ENCODE data around the gene GDF7.

GDF7 gene

GRCh38 chr2:20650393-20650876 lies 16.5 kb upstream of the GDF7 start:
- no peak for TF ChIP-seq ZNF384 (IDR thresholded peaks at IDR 0.05)
- TF ChIP-seq BHLHE40 (IDR thresholded peaks at IDR 0.05; ENCODE audit: borderline replicate concordance) = no peak
- TF ChIP-seq CTBP1 (IDR thresholded peaks at IDR 0.05; ENCODE audit: borderline replicate concordance) = no peak
- no peak for TF ChIP-seq HDGF (IDR thresholded peaks at IDR 0.05; ENCODE audit: borderline replicate concordance)
- no peak for TF ChIP-seq TARDBP (IDR thresholded peaks at IDR 0.05)
- TF ChIP-seq L3MBTL2 (conservative IDR thresholded peaks at IDR 0.05) = no peak
- no peak for TF ChIP-seq SP1 (IDR thresholded peaks at IDR 0.05)
- TF ChIP-seq ELF4 (IDR thresholded peaks at IDR 0.05) = no peak
- TF ChIP-seq FOXM1 (IDR thresholded peaks at IDR 0.05; ENCODE audit: borderline replicate concordance) = no peak
- TF ChIP-seq SUZ12 (IDR thresholded peaks at IDR 0.05) = no peak
- TF ChIP-seq, protein P1, sequence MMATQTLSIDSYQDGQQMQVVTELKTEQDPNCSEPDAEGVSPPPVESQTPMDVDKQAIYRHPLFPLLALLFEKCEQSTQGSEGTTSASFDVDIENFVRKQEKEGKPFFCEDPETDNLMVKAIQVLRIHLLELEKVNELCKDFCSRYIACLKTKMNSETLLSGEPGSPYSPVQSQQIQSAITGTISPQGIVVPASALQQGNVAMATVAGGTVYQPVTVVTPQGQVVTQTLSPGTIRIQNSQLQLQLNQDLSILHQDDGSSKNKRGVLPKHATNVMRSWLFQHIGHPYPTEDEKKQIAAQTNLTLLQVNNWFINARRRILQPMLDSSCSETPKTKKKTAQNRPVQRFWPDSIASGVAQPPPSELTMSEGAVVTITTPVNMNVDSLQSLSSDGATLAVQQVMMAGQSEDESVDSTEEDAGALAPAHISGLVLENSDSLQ (IDR thresholded peaks at IDR 0.05) = no peak
- no peak for TF ChIP-seq FOXK2 (IDR thresholded peaks at IDR 0.05)
- no peak for TF ChIP-seq ARNT (IDR thresholded peaks at IDR 0.05)
- TF ChIP-seq NFRKB (IDR thresholded peaks at IDR 0.05) = no peak
- no peak for TF ChIP-seq LEF1 (IDR thresholded peaks at IDR 0.05; ENCODE audit: borderline replicate concordance)
- DNase-seq (ENCODE audit: extremely low spot score) = peak; percentile 29
- CTCF ChIA-PET = interaction anchor here (0.6 to 2.4 kb wide), 8 partner anchors 8 to 298 kb away, joined by 3 to 20 read pairs (median 4); no protein-coding TSS in a partner anchor
- POLR2A ChIA-PET = interaction anchor here (0.6 to 4.2 kb wide), 9 partner anchors 8 to 299 kb away, joined by 3 to 36 read pairs (median 4); partner anchors contain the start of gene RHOB

DNA sequence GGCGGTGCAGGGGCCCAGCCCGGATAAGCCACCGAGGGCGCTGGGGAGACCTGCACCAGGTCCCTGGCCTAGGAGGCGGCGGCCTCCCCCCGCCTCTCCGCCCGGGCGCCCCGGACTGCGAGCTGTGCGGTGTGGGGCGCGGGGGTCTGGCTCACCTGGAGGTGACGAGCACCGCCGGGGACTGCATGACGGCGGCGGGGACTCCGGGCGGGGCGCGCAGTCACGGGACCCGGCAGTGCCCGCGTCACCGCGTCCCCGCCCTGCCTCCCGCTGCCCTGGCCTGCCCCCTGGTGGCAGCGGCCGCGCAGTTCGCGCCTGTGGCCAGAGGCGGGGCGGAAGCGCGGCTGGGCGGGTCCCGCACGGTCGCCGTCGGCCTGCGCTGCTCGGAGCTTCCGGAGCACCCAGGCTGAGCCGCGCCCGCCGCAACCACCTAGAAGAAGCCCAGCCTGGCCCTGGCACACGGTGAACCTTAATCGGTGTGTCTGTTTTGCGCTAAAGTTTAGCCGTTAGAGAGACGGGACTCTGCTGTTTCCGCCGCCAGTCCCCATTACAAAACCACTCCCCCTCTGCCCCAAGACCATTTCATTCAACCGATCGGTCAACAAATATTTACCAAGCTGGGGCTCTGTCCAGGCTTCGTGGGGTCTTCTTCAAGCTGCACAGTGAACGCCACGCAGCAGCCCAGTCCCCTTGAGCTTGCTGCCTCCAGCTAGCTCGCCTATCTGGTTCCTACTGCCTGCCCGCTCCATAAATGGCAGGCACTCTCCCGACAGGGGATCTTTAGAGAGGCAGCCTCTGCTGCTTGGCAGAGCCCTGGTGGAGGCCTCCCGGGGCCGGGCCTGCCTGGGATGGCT lies 15.8 kb upstream of the GDF7 start, which contains the start of gene HS1BP3:
TSS of gene HS1BP3 (minus strand) at position 222 of the 854 bp plus-strand sequence. CDS start at position 187, 35 bp downstream.
- CTCF ChIA-PET = interaction anchor here (0.5 to 2.4 kb wide), 16 partner anchors 7 to 672 kb away, joined by 3 to 20 read pairs (median 4); partner anchors contain the start of gene RHOB
- peak; percentile 96 for DNase-seq (ENCODE audit: extremely low spot score)
- TF ChIP-seq SUZ12 (IDR thresholded peaks at IDR 0.05) (no peak), SP1 (IDR thresholded peaks at IDR 0.05) (no peak), FOXM1 (IDR thresholded peaks at IDR 0.05; ENCODE audit: borderline replicate concordance) (no peak), FOXA1 (IDR thresholded peaks at IDR 0.05) (no peak), L3MBTL2 (conservative IDR thresholded peaks at IDR 0.05) (no peak), NFRKB (IDR thresholded peaks at IDR 0.05) (no peak), BHLHE40 (IDR thresholded peaks at IDR 0.05; ENCODE audit: borderline replicate concordance) (no peak), FOXK2 (IDR thresholded peaks at IDR 0.05) (no peak), HDGF (IDR thresholded peaks at IDR 0.05; ENCODE audit: borderline replicate concordance) (0 out of 2 replicates have a peak, but pooled peaks have one; percentile 29), ELF4 (IDR thresholded peaks at IDR 0.05) (no peak), ARNT (IDR thresholded peaks at IDR 0.05) (0 out of 2 replicates have a peak, but pooled peaks have one; percentile 41), ZNF384 (IDR thresholded peaks at IDR 0.05) (no peak), LEF1 (IDR thresholded peaks at IDR 0.05; ENCODE audit: borderline replicate concordance) (0 out of 2 replicates have a peak, but pooled peaks have one; percentile 35), TARDBP (IDR thresholded peaks at IDR 0.05) (no peak), CTBP1 (IDR thresholded peaks at IDR 0.05; ENCODE audit: borderline replicate concordance) (no peak)
- TF ChIP-seq, protein P1 (IDR thresholded peaks at IDR 0.05) = no peak
- POLR2A ChIA-PET = interaction anchor here (0.6 to 4.2 kb wide), 10 partner anchors 9 to 379 kb away, joined by 3 to 36 read pairs (median 4); partner anchors contain the start of gene RHOB

- POLR2A ChIA-PET = interaction anchor here (0.6 to 4.2 kb wide), 8 partner anchors 10 to 379 kb away, joined by 3 to 36 read pairs (median 4); partner anchors contain the start of gene RHOB
- CTCF ChIA-PET = interaction anchor here (0.5 to 2.4 kb wide), 14 partner anchors 9 to 1808 kb away, joined by 3 to 20 read pairs (median 4); partner anchors contain the start of gene RHOB
- TF ChIP-seq FOXK2 (IDR thresholded peaks at IDR 0.05) (no peak), ARNT (IDR thresholded peaks at IDR 0.05) (no peak)
- no peak for DNase-seq (ENCODE audit: extremely low spot score)
Observed at GRCh38 chr2:20651731-20652099, 15.2 kb upstream of the GDF7 start.

GRCh38 chr2:20652141-20652540 lies 14.8 kb upstream of the GDF7 start:
- CTCF ChIA-PET = interaction anchor here (0.5 to 2.4 kb wide), 7 partner anchors 9 to 1809 kb away, joined by 3 to 20 read pairs (median 6); no protein-coding TSS in a partner anchor
- TF ChIP-seq FOXK2 (IDR thresholded peaks at IDR 0.05) (no peak), TARDBP (IDR thresholded peaks at IDR 0.05) (no peak), ELF4 (IDR thresholded peaks at IDR 0.05) (no peak), BHLHE40 (IDR thresholded peaks at IDR 0.05; ENCODE audit: borderline replicate concordance) (no peak), SP1 (IDR thresholded peaks at IDR 0.05) (no peak), HDGF (IDR thresholded peaks at IDR 0.05; ENCODE audit: borderline replicate concordance) (no peak)
- TF ChIP-seq, protein P1 (IDR thresholded peaks at IDR 0.05) = no peak
- DNase-seq (ENCODE audit: extremely low spot score) = no peak
- POLR2A ChIA-PET = interaction anchor here (1.5 to 4.2 kb wide), 2 partner anchors 17 to 205 kb away, joined by 3 to 36 read pairs; partner anchors contain the start of gene RHOB

DNA sequence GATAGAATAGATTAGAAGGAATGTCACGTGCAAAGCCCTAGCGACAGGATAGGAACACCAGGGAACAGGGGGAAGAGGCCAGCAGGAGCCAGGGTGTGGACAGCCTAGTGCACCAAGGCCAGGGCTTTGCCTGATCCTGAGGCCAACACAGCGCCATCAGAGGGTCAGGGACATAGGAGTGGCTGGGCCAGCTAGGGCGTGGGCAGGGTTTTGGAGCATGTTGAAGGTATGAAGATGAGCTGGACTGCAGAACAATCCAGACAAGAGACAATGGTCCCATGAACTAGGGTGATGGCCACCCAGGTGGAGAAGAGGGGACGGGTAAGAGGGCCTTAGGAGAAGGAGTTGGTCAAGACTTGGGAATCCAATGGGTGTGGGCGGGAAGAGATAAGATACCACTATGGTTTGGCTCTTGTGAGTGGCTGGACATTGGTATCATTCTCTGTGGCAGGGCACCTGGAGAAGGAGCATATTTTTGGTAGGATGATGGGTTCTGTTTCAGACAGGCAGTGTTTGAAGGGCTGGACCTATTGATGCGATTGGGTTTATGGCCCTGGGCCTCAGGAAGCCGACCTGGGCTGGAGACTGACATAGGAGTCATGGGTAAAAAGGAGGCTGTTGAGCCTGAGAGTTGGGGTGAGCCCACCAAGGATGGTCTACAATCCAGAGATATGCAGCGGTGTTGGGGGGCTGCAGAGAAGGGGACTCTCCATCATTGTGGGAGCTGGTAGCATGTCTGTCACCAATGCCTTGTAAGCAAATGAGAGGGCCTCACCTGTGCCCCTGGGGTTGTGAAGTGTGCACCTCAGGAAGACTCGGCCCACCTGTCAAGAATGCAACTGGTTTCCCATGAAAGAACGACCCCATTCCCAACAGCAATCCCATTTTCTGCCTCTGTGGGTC lies 14.0 kb upstream of the GDF7 start:
- CTCF ChIA-PET = interaction anchor here (0.6 kb wide), 1 partner anchor 237 kb away, joined by 3 read pairs; no protein-coding TSS in a partner anchor
- POLR2A ChIA-PET = no interaction called here
- no peak for DNase-seq (ENCODE audit: extremely low spot score)
- TF ChIP-seq NFRKB (IDR thresholded peaks at IDR 0.05) (no peak), SUZ12 (IDR thresholded peaks at IDR 0.05) (no peak), FOXK2 (IDR thresholded peaks at IDR 0.05) (no peak), ELF4 (IDR thresholded peaks at IDR 0.05) (no peak), ZNF384 (IDR thresholded peaks at IDR 0.05) (no peak), SP1 (IDR thresholded peaks at IDR 0.05) (no peak), L3MBTL2 (conservative IDR thresholded peaks at IDR 0.05) (no peak), CTBP1 (IDR thresholded peaks at IDR 0.05; ENCODE audit: borderline replicate concordance) (no peak)
